Loucy (cell line): Measurements from ENCODE around the gene CCDC201.

ENCODE experiments used
- H2AFZ ChIP-seq: fragments of 200-600 bp; sonication (generic); 2 replicates; pipeline ENCODE4 v1.6.0; 2016; ENCODE audit warnings: antibody characterized with exemption, mild to moderate bottlenecking, low read length, moderate library complexity
- H3F3A ChIP-seq: fragments of 200-600 bp; 2 replicates; pipeline ENCODE4 v1.6.0; 2016; ENCODE audit warnings: antibody characterized with exemption, low read depth, mild to moderate bottlenecking
- H3K27me3 ChIP-seq: fragments of 200-600 bp; sonication (generic); 2 replicates; pipeline ENCODE4 v1.6.1; 2014; ENCODE audit warnings: low read length, mild to moderate bottlenecking; ENCODE audit not compliant: insufficient read depth, poor library complexity, severe bottlenecking
- H3K36me3 ChIP-seq: fragments of 200-600 bp; sonication (generic); 2 replicates; pipeline ENCODE4 v1.6.1; 2016; ENCODE audit warnings: low read length; ENCODE audit not compliant: insufficient read depth
- H3K4me1 ChIP-seq: fragments of 200-600 bp; sonication (generic); 2 replicates; pipeline ENCODE4 v1.5.1; 2014; ENCODE audit warnings: low read length, mild to moderate bottlenecking; ENCODE audit not compliant: insufficient read depth, poor library complexity, severe bottlenecking
- H3K4me2 ChIP-seq: fragments of 200-600 bp; sonication (generic); 2 replicates; pipeline ENCODE4 v1.6.0; 2014; ENCODE audit warnings: antibody characterized with exemption, low read length, low read depth, mild to moderate bottlenecking; ENCODE audit not compliant: poor library complexity, severe bottlenecking
- H3K4me3 ChIP-seq: fragments of 200-600 bp; sonication (generic); 2 replicates; pipeline ENCODE4 v1.5.1; 2014; ENCODE audit warnings: low read length, mild to moderate bottlenecking, mixed read lengths; ENCODE audit not compliant: poor library complexity, severe bottlenecking
- H3K79me2 ChIP-seq: fragments of 200-600 bp; sonication (generic); 2 replicates; pipeline ENCODE4 v1.6.1; 2014; ENCODE audit warnings: low read length; ENCODE audit not compliant: insufficient read depth
- H3K9ac ChIP-seq: fragments of 200-600 bp; sonication (generic); 2 replicates; pipeline ENCODE4 v1.6.0; 2014; ENCODE audit warnings: mild to moderate bottlenecking, low read depth, low read length, moderate library complexity; ENCODE audit not compliant: poor library complexity, severe bottlenecking
- H3K9me2 ChIP-seq: fragments of 200-600 bp; sonication (generic); replicated peaks from 2 replicates; pipeline ENCODE4 v1.6.1; 2016; ENCODE audit warnings: low read depth, low read length, mixed read lengths
- H3K9me3 ChIP-seq: fragments of 200-600 bp; sonication (generic); 2 replicates; pipeline ENCODE4 v1.6.1; 2014; ENCODE audit warnings: mild to moderate bottlenecking, antibody characterized with exemption, low read length, low read depth; ENCODE audit not compliant: insufficient read depth
- H4K20me1 ChIP-seq: fragments of 200-600 bp; sonication (generic); 2 replicates; pipeline ENCODE4 v1.6.0; 2014; ENCODE audit warnings: antibody characterized with exemption, low read length, mild to moderate bottlenecking; ENCODE audit not compliant: insufficient read depth, poor library complexity, severe bottlenecking
- CTCF ChIP-seq: fragments of 200-600 bp; sonication (generic); conservative IDR thresholded peaks from 2 replicates; pipeline ENCODE4 v1.5.1; 2014; ENCODE audit warnings: mild to moderate bottlenecking, antibody characterized with exemption, low read length
- EZH2phosphoT487 ChIP-seq: fragments of 200-600 bp; IDR thresholded peaks from 2 replicates; pipeline ENCODE4 v1.6.1; 2018; ENCODE audit warnings: antibody characterized with exemption, mild to moderate bottlenecking, moderate library complexity, borderline replicate concordance

CCDC201 gene

GRCh38 chr7:45890125-45890901 lies 17.4 kb upstream of the CCDC201 start:
- Histone ChIP-seq H4K20me1 (no peaks in the 10 kb centered on the region), H3K9ac (no peak overlapping the region), H3K4me1 (no peaks in the 10 kb centered on the region), H3K9me2 (no peaks in the 10 kb centered on the region), H3K9me3 (no peaks in the 10 kb centered on the region), H3F3A (no peaks in the 10 kb centered on the region), H3K4me3 (no peak overlapping the region), H3K27me3 (no peaks in the 10 kb centered on the region), H2AFZ (no peak overlapping the region), H3K4me2 (no peak overlapping the region), H3K36me3 (no peaks in the 10 kb centered on the region), H3K79me2 (no peaks in the 10 kb centered on the region)
- TF ChIP-seq EZH2phosphoT487 (no peak), CTCF (no peak)

GRCh38 chr7:45889367-45890067 lies 16.6 kb upstream of the CCDC201 start:
- Histone ChIP-seq H3F3A (no peaks in the 10 kb centered on the region), H3K4me1 (no peaks in the 10 kb centered on the region), H3K36me3 (no peaks in the 10 kb centered on the region), H3K9me3 (no peaks in the 10 kb centered on the region), H4K20me1 (no peaks in the 10 kb centered on the region), H3K79me2 (no peaks in the 10 kb centered on the region), H3K9ac (no peak overlapping the region), H2AFZ (no peak overlapping the region), H3K4me3 (no peak overlapping the region), H3K4me2 (no peak overlapping the region), H3K27me3 (no peaks in the 10 kb centered on the region), H3K9me2 (no peaks in the 10 kb centered on the region)
- no peak for TF ChIP-seq EZH2phosphoT487
- TF ChIP-seq CTCF: no peak

- Histone ChIP-seq H3K4me1 (no peaks in the 10 kb centered on the region), H3K4me3 (no peak overlapping the region)
Observed at GRCh38 chr7:45888993-45889366, 16.1 kb upstream of the CCDC201 start.

More at GRCh38 chr7:45888993-45889366, 16.1 kb upstream of the CCDC201 start:
- H3F3A ChIP-seq: no peaks in the 10 kb centered on the region
- no peak overlapping the region for H3K4me2 ChIP-seq
- H3K79me2 ChIP-seq: no peaks in the 10 kb centered on the region
- H3K27me3 ChIP-seq: no peaks in the 10 kb centered on the region
- no peak for TF ChIP-seq EZH2phosphoT487
- no peak for TF ChIP-seq CTCF
- H3K9ac ChIP-seq: no peak overlapping the region
- H4K20me1 ChIP-seq: no peaks in the 10 kb centered on the region
- H3K36me3 ChIP-seq: no peaks in the 10 kb centered on the region
- H2AFZ ChIP-seq: no peak overlapping the region
- no peaks in the 10 kb centered on the region for H3K9me2 ChIP-seq
- H3K9me3 ChIP-seq: no peaks in the 10 kb centered on the region
